Hindlimb muscle (tissue), 1 donor: ENCODE results near the gene PTPRG. TPM values are rescaled to one million over a fixed set of nuclear protein-coding genes. Genes with fewer than 3 reads are reported as not detected.
A peak's percentile ranks its signal among the peaks of the same experiment; 100 is the strongest.

Experiments
- DNase-seq: peaks from one replicate; pipeline ENCODE4 v3.0.0-alpha.2; 2013
- polyA plus RNA-seq: library from polyadenylated mRNA; unstranded; fragments of 120-200 nt; gene quantifications from one replicate; pipeline ENCODE4 v1.2.1, GENCODE V29; 2013; ENCODE audit not compliant: insufficient read length

The PTPRG gene
- polyA plus RNA-seq, 1 donor, result 29.4 TPM

DNA sequence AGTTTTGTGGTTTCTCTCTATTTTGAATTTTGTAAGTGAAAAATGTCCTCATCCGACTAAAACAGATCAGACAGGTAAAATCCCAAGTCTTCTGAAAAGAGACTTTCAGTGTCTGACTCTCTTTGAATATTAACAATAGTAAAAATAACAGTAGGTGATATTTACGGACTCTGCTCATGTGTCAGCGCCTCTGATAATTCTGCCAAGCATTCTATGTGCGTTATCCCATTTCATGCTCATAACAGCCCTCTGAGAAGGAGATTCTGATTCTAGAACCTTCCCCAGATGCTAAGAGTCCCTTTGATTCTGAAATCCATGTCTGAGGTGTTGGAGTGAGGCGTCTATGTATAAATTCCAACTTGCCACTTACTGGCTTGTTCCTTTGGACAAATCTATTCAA, 529.1 kb downstream of the PTPRG start:
- DNase-seq, result no peak

DNA sequence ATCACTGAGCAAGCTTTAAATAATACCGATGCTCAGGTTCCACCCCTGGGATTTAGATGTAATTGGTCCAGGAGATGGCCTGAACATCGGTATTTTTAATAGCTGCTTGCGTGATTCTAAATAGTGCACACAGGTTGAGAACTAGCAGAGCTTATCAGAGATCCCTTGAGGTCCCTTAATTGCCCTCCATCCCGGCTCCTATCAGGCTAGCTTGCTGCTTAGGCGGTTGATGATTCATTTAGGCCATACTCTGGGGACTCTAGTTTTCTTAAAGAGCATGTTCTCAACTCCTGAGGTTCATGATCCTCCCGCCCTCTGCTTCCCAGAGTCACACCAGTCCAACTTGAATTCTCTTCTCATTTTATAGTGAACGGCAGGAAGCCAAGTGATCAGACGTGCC, 531.7 kb downstream of the PTPRG start:
- DNase-seq, result no peak

- DNase-seq, result no peak
These were observed 533.1 kb downstream of the PTPRG start for GRCh38 chr3:62094461-62094860.

GRCh38 chr3:62095080-62095479, 533.7 kb downstream of the PTPRG start:
- no peak for DNase-seq

DNA sequence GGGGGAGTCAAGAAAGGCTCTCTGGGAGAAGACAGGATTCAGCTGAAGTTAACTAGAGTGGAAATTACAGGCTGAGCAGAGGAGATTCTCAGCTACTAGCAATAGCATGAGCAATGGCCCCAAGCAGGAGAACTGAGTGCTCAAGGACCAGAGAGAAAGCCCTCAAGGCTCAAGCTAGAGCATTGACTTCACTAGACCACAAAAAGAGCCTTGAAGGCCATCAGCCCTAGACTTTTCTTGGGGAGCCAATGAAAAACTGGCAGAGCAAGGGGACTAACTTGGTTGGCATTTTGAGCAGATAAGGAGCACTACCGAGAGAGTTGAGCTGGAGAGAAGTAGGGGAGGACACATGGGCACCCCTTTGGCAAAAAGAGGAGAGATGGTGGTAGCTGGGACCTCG, 534.4 kb downstream of the PTPRG start:
- DNase-seq, result no peak

GRCh38 chr3:62096521-62096920, 535.1 kb downstream of the PTPRG start:
- DNase-seq, result no peak

DNA sequence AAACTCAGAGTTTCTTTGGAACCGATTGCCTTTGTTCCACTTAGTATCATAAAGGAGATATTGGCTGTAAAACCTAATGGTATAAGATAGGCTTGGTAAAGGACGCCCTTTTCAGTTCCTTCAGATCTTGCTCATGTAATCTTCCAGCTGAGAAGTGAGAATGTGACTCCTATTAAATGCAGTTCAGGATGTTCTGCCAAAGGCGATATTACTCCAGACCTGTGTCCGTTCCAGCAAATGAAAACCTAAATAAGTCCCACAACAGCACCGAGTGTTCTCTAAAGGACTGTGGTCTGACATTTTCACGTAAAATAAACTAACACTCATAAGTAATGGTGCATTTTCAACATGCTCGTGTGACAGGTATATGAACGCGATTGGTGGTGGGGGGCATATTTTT, 535.8 kb downstream of the PTPRG start:
- no peak for DNase-seq

DNA sequence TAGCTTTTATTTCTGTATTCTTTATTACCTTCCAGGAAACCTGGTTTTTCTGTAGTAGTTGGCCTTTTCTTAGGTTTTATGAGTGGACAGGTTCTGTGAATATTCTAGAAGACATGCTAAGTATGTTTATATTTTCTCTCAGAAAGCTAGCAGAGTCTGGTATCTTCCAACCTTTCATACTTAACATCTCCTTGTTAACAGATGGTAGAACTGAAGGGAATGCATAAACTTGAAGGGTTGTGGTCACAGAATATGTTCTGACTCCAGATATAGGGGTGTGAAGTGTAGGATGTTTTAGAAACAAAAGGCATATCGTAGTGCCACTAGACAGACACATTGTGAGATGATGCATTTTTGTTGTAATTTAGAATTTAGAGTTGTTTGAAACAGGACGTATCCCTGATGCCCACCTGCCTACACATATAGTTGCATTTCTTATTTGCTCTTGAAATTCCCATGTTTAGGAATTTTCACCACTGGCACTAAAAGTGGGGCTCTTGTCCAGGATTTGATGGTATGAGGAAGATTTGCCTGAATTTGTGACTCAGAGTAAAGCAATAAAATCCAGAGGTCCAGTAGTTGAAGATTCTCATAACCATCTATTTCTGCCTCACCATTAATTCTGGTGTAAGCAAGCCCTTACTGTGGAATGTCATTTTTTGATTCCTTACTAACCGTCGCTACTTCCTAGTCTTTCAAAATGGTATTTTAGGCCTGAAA, 537.4 kb downstream of the PTPRG start:
- DNase-seq, result no peak

- DNase-seq, result peak; percentile 21
These were observed 539.1 kb downstream of the PTPRG start for GRCh38 chr3:62100282-62100989.

DNA sequence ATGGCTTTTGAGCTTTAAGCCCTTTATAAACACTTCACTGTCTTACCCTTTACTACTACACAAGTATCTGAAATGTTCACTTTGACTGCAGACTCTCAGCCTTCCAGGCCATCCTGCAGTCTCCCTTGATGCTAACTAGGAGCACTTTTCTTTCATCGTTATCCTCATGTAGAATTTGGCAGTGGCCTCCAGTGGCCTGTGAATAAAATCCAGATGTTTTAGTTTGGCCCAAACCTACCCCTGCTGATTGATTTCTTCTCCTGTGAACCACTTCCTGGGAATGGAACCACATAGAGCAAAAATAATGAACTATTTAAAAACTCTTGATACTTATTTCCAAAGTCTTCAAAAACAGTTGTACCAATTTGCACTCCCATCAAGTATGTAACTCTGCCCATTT, 540.1 kb downstream of the PTPRG start:
- peak; percentile 23 for DNase-seq

DNA sequence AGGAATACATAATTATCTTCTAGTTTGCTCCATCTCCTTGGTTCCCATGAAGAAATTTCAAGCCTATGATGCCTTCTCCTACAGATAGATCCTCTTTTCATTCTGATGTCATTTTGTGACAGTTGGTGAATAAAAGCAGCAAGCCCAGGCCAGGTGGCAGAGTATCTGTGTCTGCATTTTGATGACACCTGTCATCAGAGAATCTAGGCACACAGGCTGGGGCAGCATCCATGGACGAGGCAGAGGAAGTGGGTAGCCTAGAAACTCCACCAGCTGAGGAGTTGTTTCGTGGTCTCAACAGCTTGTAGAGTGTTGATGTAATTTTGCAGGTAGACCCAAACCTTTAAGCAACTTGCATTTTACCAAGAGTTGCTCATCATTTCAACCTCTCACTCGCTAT, 542.2 kb downstream of the PTPRG start:
- DNase-seq, result no peak

DNA sequence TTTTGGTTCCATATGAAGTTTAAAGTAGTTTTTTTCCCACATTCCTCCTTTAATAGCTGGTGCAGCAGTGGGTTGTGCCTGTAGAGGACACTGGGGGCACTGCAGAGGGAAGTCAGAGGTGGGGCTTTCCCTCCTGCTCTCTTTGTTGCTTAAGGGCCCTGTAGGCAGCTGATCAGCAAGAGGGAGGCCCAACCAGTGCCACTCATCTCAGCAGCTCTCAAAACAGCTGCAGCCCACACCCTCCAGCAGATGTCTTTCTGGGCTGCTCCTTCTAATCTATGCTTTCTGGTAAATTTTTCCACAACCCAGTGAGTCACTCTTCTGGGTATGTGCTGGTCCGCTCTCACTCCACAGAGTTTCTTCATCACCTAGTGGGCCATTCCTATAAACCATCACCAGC, 548.2 kb downstream of the PTPRG start:
- no peak for DNase-seq

DNA sequence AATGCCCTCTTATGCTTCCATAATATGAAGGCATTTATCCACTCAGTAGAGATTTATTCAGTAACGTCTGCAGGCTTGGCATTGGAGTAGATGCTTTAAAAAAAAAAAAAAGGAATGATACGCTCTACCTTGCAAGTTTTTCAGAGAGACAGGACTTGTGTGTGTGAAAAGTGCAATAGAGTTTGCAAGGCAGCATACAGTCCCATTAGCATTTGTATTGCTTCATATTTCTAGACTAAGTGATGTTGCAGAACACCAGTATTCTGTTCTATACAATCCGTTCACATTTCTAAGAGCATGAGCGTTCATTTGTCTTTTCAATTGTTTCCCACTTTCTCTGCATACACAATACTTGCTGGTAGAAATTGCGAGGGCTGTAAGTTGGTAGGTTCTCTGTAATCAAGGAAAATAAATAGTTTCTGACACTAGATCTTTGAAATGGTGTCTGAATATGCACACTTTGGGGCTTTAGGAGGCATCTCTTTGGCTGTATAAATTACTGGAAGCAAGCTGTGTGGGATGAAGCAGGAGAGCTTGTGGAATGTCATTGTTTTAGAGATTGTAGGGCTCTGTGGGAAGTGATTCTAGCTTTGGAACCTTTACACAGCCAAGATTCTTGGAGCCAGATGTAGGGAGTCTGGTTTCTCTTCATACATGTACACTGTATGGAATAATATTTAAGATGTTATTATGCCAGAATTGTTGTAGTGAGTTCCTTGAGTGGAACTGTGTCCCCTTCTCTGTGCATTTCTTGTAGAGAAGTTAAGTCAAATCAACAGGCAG, 549.3 kb downstream of the PTPRG start:
- DNase-seq, result no peak

DNA sequence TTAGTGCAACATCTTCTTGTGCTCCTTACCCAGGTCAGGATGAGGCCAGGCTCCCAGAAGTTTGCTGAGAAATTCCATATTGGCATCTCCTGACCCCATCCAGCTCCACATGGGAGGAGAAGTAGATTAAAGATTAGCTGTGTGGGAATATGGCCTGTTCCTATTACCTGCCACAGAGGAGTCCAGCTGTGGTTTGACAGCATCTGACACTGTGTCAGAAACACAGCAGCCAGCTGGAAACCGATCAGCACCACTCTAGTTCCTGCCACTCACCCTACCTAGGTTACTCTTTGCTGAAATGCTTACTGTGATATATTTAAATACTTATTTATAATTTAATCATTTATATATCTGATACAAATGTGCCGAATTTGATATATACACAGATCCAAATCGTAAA, 551.7 kb downstream of the PTPRG start:
- no peak for DNase-seq

GRCh38 chr3:62114763-62115162, 553.4 kb downstream of the PTPRG start:
- no peak for DNase-seq

DNA sequence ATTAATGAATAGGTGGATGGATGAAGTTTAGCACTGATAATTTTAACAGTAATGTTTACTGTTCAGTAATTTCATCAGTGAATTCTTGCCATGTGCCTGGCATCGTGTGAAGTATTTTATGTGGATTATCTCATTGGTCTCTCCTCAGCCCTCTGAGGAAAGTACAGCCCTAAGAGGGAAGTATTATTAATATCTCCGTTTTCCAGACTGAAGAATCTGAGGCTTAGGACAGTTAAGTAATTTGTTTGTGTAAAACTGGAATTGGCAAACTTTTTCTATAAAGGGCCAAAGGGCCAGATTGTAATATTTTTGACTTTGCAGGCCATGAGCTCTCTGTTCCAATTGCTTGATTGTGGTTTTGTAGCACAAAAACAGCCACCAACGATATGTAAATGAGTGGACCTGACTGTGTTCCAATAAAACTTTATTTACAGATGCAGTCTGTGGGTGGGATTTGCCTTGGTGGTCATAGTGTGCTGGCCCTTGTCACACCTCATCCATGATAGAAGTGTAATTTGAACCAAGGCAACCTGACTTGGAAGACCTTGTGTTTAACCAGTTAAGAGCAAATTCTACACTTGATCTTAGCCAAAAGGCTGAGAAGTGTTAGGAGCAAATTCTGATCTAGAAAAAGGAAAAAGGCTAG, 556.7 kb downstream of the PTPRG start:
- no peak for DNase-seq

- no peak for DNase-seq
These were observed 557.8 kb downstream of the PTPRG start for GRCh38 chr3:62119139-62119538.

DNA sequence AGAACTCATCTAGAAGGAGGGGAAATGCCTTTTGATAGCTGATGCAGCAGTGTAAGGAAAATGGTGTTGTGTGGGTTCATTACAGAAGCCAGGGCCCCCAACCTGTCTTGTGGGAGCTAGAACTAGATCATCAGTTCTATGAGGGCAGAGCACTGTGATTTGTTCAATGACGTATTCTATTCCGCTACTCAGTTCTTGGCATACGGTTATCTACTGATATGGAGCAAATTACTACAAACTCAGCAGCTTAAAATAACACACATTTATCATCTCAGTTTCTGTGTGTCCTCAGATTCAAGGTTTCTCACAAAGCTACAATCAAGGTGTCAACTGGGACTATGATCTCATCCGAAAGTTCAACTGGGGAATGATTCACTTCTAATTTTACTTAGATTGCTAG, 561.4 kb downstream of the PTPRG start:
- DNase-seq, result no peak

- no peak for DNase-seq
These were observed 564.0 kb downstream of the PTPRG start for GRCh38 chr3:62125380-62125779.

- no peak for DNase-seq
These were observed 565.7 kb downstream of the PTPRG start for GRCh38 chr3:62127116-62127515.

- DNase-seq, result no peak
These were observed 566.7 kb downstream of the PTPRG start for GRCh38 chr3:62128051-62128450.

DNA sequence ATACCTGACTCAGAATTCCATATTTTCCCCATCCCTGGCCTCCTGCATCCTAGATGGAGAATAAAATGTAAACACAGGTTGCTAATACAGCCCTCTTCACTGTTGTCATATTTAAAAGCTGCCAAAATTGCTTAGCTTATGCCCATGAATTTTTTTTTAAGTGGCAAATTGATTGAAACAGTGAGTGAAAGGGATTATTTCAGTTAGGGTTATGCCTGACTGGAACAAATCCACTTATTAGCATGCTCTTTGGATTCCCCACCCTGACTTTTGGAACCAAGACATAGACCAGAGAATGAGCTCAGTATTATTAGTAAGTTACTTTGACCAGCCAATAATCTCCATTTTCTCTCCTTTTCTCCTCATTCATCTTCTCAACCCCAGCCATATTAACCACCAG, 567.3 kb downstream of the PTPRG start:
- DNase-seq, result no peak

DNA sequence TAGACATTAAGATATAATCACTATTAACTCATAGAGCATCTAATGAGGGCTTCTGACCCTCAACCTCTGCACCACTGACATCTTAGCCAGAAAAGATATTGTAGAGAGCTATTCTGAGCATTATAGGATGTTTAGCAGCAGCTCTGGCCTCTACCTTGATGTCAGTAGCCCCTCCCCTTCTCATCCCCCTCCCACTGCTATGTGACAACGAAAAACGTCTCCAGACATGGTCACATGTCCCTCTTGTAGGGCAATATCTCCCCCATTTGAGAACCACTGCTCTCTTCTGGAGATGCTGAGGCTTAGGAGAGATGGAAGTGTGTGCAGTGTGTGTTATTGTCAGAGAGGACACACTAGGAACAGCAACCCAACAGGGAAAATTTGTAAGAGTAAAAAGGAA, 569.7 kb downstream of the PTPRG start:
- no peak for DNase-seq
